Breast epithelium (tissue), 4 donors: ENCODE data around the gene ZNF574. TPM values are rescaled to one million over a fixed set of nuclear protein-coding genes. Genes with fewer than 3 reads are reported as not detected.

Experiments
- DNase-seq, 2 donors: peaks; one replicate each; pipeline ENCODE4 v3.0.0-alpha.2; 2019; ENCODE audit warnings: low spot score in 2 of 2
- H3K27ac ChIP-seq, 2 donors: fragments of 200-600 bp; sonication (generic) in 1 of 2; one replicate each; pipeline ENCODE4 v1.5.1; 2016 to 2019; ENCODE audit warnings: mild to moderate bottlenecking in 1 of 2
- H3K27me3 ChIP-seq, 2 donors: fragments of 200-600 bp; sonication (generic) in 1 of 2; one replicate each; pipeline versions ENCODE4 v1.5.1 to v1.6.0; 2017 to 2019; ENCODE audit warnings: control low read depth in 1 of 2, mild to moderate bottlenecking in 1 of 2
- H3K36me3 ChIP-seq: fragments of 200-600 bp; one replicate; pipeline ENCODE4 v1.5.1; 2019
- H3K4me1 ChIP-seq, 2 donors: fragments of 200-600 bp; sonication (generic); one replicate each; pipeline ENCODE4 v1.5.1; 2016 to 2019; ENCODE audit warnings: control low read depth in 1 of 2
- H3K4me3 ChIP-seq, 3 donors: fragments of 200-600 bp; sonication (generic); 1 replicate in 2 of 3; 2 replicates in 1 of 3; pipeline ENCODE4 v1.5.1; 2016 to 2019; ENCODE audit warnings: mild to moderate bottlenecking in 3 of 3, moderate library complexity in 2 of 3
- H3K9me3 ChIP-seq, 2 donors: fragments of 200-600 bp; sonication (generic) in 1 of 2; one replicate each; pipeline ENCODE4 v1.5.1; 2016 to 2019; ENCODE audit warnings: control low read depth in 1 of 2
- POLR2A ChIP-seq: fragments of 450-650 bp; IDR thresholded peaks from one replicate; pipeline ENCODE4 v1.6.1; 2016; ENCODE audit warnings: antibody characterized with exemption, mild to moderate bottlenecking, moderate library complexity
- POLR2AphosphoS5 ChIP-seq, 3 donors: sonication (generic); formaldehyde crosslinking; IDR thresholded peaks; one replicate each; pipeline ENCODE4 v1.6.1; 2017; ENCODE audit warnings: antibody characterized with exemption in 3 of 3
- intact Hi-C: fragments of 100-400 bp; cut with DNase I; formaldehyde crosslinking; loops from one replicate; pipeline ENCODE4 v1.15.1; 2023; ENCODE audit warnings: low total_unique reads
- total RNA-seq, 3 donors: library from RNA; depleted of rRNA; stranded (reverse); fragments of >200 nt; gene quantifications; one replicate each; pipeline ENCODE4 v1.1.0, GENCODE V29; 2016
- TF ChIP-seq, protein P1 (sequence below), 3 donors: fragments of 450-650 bp; IDR thresholded peaks; one replicate each; pipeline ENCODE4 v1.5.1; 2016 to 2017; ENCODE audit warnings: antibody characterized with exemption in 3 of 3, mild to moderate bottlenecking in 3 of 3, moderate library complexity in 3 of 3

The ZNF574 gene
- total RNA-seq, 3 donors from 2014 or later = 13.8 to 19.2 (median 15.1) TPM

DNA sequence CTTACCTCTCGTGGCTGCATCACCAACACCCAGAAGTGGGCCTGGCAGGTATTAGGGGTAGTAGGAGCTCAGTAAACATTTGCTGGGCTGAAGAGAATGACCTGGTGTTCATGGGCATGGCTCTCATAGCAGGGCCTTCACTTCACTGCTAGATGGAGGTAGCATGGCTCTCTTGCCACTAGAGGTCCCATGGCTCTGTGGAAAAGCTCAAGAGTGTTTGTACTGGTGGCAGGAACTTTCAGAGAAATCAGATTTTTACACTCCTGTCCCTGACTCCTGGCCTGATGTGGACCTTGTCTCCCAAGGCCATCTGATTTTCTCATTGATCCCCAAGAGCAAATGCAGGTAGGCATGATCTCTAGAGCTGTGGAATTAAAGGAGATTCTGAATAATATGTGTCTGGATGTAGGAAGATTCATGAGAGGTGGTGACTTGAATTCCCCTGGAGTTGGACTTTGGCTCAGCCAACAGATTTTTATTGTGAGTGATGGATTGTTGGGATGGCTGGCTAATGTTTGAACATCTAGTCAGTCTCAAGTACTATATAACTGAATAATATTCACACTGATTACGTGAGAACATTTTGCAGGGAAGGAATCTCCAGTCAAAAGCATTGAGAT, 5.7 kb downstream of the ZNF574 start:
- H3K36me3 ChIP-seq = peaks cover 27% of the 10 kb centered on the region
- H3K4me1 ChIP-seq = peaks cover 6 to 8% of the 10 kb centered on the region in 2 donors
- H3K27ac ChIP-seq = no peak overlapping the region
- H3K4me3 ChIP-seq = no peak overlapping the region
- no peaks in the 10 kb centered on the region for H3K9me3 ChIP-seq
- H3K27me3 ChIP-seq = no peaks in the 10 kb centered on the region
- TF ChIP-seq, protein P1, sequence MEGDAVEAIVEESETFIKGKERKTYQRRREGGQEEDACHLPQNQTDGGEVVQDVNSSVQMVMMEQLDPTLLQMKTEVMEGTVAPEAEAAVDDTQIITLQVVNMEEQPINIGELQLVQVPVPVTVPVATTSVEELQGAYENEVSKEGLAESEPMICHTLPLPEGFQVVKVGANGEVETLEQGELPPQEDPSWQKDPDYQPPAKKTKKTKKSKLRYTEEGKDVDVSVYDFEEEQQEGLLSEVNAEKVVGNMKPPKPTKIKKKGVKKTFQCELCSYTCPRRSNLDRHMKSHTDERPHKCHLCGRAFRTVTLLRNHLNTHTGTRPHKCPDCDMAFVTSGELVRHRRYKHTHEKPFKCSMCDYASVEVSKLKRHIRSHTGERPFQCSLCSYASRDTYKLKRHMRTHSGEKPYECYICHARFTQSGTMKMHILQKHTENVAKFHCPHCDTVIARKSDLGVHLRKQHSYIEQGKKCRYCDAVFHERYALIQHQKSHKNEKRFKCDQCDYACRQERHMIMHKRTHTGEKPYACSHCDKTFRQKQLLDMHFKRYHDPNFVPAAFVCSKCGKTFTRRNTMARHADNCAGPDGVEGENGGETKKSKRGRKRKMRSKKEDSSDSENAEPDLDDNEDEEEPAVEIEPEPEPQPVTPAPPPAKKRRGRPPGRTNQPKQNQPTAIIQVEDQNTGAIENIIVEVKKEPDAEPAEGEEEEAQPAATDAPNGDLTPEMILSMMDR (IDR thresholded peaks at IDR 0.05) = peak in 1 of 3 donors; percentile 25
- no peak for TF ChIP-seq POLR2A
- intact Hi-C loops = no loop called here
- DNase-seq = no peak

DNA sequence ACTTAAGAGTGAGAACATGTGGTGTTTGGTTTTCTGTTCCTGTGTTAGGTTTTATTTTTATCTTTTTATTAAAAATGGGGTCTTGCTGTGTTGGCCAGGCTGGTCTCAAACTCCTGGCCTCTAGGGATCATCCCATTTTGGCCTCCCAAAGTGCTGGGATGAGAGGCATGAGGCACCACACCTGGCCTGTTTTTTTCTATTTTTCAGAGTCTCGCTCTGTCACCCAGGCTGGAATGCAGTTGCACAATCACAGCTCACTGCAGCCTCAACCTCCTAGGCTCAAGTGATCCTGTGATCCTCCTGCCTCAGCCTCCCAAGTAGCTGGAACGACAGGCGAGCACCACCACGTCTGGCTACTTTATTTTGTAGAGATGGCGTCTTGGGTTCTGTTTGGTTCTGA, 7.6 kb downstream of the ZNF574 start:
- H3K4me3 ChIP-seq = no peak overlapping the region
- H3K9me3 ChIP-seq = no peaks in the 10 kb centered on the region
- peaks cover 27% of the 10 kb centered on the region for H3K36me3 ChIP-seq
- H3K4me1 ChIP-seq = no peaks in the 10 kb centered on the region
- intact Hi-C loops = no loop called here
- no peak overlapping the region for H3K27ac ChIP-seq
- DNase-seq = no peak
- TF ChIP-seq POLR2A (no peak), POLR2AphosphoS5 (IDR thresholded peaks at IDR 0.05) (no peak)
- TF ChIP-seq, protein P1 (IDR thresholded peaks at IDR 0.05) = no peak
- H3K27me3 ChIP-seq = no peaks in the 10 kb centered on the region

DNA sequence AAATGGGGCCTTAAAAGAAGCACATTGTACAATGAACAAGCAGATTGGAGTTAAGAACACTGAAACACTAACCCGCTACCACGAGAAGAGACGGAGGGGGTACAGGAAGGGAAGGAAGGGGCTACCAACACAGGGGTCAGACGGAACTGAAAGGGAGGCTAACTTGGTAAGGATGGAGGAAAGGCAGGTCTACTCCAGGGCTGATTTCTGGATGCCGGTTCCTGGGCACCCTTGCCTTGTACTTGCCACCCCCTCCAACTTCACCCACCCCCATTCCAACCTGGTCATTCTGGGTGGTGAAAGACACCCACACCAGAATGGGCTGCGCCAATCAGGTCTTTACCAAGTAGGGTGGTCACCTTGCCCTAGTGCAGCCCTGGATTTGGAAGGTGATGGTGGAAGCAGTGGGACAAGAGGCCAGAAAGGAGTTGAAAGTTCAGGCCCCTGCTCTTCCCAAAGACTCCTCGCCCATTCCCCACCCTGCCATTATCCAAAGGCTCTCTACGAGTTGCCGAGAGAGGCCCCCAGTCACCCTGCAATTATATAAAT, 10.3 kb downstream of the ZNF574 start:
- Histone ChIP-seq H3K9me3 (no peaks in the 10 kb centered on the region), H3K27me3 (no peaks in the 10 kb centered on the region), H3K4me3 (no peak overlapping the region), H3K27ac (no peak overlapping the region), H3K4me1 (no peaks in the 10 kb centered on the region), H3K36me3 (peaks cover under 1% of the 10 kb centered on the region)
- TF ChIP-seq, protein P1 (IDR thresholded peaks at IDR 0.05) = no peak
- no peak for TF ChIP-seq POLR2A
- no peak for TF ChIP-seq POLR2AphosphoS5 (IDR thresholded peaks at IDR 0.05)
- no peak for DNase-seq
- intact Hi-C loops = no loop called here

DNA sequence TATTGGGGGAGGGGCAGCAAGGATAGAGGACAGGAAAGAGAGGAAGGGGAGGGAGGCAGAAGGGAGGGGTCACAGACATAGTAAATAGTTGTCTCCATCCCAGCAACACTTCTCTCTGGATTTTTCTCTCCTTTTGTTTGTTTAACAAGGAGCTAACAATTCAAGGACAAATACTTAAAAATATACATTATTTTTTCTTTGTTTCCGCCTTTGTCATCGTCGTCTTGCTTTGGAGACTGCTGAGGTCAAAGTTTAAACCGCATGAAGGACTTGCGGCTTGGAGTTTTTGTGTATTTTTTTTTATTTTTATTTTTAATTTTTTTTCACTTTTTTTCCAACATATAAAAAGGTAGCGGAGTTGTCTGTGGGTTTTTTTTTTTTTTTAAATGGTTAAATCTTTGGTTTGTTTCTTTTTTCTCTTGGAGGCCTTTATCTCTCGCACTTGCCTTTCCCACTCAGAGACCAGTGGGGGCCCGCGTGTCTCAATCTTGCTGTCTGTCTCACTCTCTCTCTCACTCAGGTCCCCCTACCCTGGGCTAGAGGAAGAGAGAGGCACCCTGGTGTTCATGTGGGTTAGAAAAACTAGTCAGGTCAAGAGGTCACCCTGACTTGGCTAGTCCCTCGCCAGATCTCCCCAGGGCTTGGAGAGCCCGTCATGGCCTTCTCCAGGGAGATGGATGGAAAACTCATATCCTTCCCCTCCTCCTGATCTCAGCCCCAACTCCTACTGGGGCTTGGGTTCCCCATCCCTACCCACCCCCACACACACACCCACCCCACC, 11.0 kb downstream of the ZNF574 start:
- Histone ChIP-seq H3K4me1 (no peaks in the 10 kb centered on the region), H3K27ac (no peak overlapping the region), H3K9me3 (no peaks in the 10 kb centered on the region), H3K36me3 (no peaks in the 10 kb centered on the region), H3K4me3 (no peak overlapping the region), H3K27me3 (no peaks in the 10 kb centered on the region)
- DNase-seq = no peak
- TF ChIP-seq POLR2A = no peak
- TF ChIP-seq, protein P1 (IDR thresholded peaks at IDR 0.05) = no peak
- no peak for TF ChIP-seq POLR2AphosphoS5 (IDR thresholded peaks at IDR 0.05)
- intact Hi-C loops = no loop called here
